ENCODE measurements around the gene IGF2. TPM values are rescaled to one million over a fixed set of nuclear protein-coding genes. Genes with fewer than 3 reads are reported as not detected.
A peak's percentile ranks its signal among the peaks of the same experiment; 100 is the strongest.

The IGF2 gene
- total and polyA plus RNA-seq, 2 donors (not counting 3 experiments of a cell fraction or from before 2014, with no cell fraction given), result 5.7 to 21.0 TPM

- no peak for FAIRE-seq
- no TSS peak for BruUV-seq (replicated peaks)
- POLR2A ChIA-PET, result no interaction called here
- TF ChIP-seq, protein P1, sequence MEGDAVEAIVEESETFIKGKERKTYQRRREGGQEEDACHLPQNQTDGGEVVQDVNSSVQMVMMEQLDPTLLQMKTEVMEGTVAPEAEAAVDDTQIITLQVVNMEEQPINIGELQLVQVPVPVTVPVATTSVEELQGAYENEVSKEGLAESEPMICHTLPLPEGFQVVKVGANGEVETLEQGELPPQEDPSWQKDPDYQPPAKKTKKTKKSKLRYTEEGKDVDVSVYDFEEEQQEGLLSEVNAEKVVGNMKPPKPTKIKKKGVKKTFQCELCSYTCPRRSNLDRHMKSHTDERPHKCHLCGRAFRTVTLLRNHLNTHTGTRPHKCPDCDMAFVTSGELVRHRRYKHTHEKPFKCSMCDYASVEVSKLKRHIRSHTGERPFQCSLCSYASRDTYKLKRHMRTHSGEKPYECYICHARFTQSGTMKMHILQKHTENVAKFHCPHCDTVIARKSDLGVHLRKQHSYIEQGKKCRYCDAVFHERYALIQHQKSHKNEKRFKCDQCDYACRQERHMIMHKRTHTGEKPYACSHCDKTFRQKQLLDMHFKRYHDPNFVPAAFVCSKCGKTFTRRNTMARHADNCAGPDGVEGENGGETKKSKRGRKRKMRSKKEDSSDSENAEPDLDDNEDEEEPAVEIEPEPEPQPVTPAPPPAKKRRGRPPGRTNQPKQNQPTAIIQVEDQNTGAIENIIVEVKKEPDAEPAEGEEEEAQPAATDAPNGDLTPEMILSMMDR (IDR thresholded peaks at IDR 0.05; ENCODE audit: extremely low read depth in 1 of 2, insufficient read depth in 1 of 2, low read depth in 1 of 2, low read length in 2 of 2), result peak; percentile 37 to 58
- no peak for TF ChIP-seq FOS (IDR thresholded peaks at IDR 0.05; ENCODE audit: borderline replicate concordance, insufficient read depth, low read length)
- TF ChIP-seq, protein P2, sequence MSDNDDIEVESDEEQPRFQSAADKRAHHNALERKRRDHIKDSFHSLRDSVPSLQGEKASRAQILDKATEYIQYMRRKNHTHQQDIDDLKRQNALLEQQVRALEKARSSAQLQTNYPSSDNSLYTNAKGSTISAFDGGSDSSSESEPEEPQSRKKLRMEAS (IDR thresholded peaks at IDR 0.05; ENCODE audit: insufficient read depth, insufficient read length), result no peak
- no peak for TF ChIP-seq GATA2 (IDR thresholded peaks at IDR 0.05; ENCODE audit: insufficient read depth, insufficient read length, low read depth, low read length)
- no peak for TF ChIP-seq MYC (IDR thresholded peaks at IDR 0.05; ENCODE audit: low read depth, low read length)
- no peak for TF ChIP-seq JUN (IDR thresholded peaks at IDR 0.05; ENCODE audit: borderline replicate concordance, insufficient read depth, insufficient read length, low read depth)
- TF ChIP-seq POLR2AphosphoS5 (IDR thresholded peaks at IDR 0.05; ENCODE audit: insufficient read depth, low read depth, low read length), result no peak
- peak; percentile 40 for TF ChIP-seq EZH2 (IDR thresholded peaks at IDR 0.05; ENCODE audit: borderline replicate concordance, low read depth, low read length, severe bottlenecking)
- TF ChIP-seq POLR2A (IDR thresholded peaks at IDR 0.05; ENCODE audit: low read depth, low read length), result no peak
- H2AFZ ChIP-seq (ENCODE audit: low read depth, low read length), result no peak overlapping the region
- DNase-seq (ENCODE audit: low read depth, low spot score), result no peak
- no peaks in the 10 kb centered on the region for H3K36me3 ChIP-seq (ENCODE audit: control insufficient read depth in 2 of 2, extremely low read depth in 1 of 2, insufficient read depth in 2 of 2, low read length in 2 of 2)
- CTCF ChIA-PET, result interaction anchor here (1.2 to 2.3 kb wide), 2 partner anchors 10 to 254 kb away, joined by 5 to 9 read pairs; no protein-coding TSS in a partner anchor
- H3K4me3 ChIP-seq (replicated peaks in 1 of 3; ENCODE audit: insufficient read depth in 1 of 3, low read depth in 1 of 3, low read length in 3 of 3), result no peak overlapping the region
- H3K4me2 ChIP-seq (ENCODE audit: insufficient read depth, low read length), result no peak overlapping the region
- no peaks in the 10 kb centered on the region for H3K9me1 ChIP-seq (replicated peaks; ENCODE audit: control insufficient read depth, extremely low read depth, insufficient read depth, low read length)
- H3K4me1 ChIP-seq (ENCODE audit: control insufficient read depth, extremely low read depth, insufficient read depth, low read length), result no peaks in the 10 kb centered on the region
- no peaks in the 10 kb centered on the region for H4K20me1 ChIP-seq (replicated peaks; ENCODE audit: control insufficient read depth, extremely low read depth, insufficient read depth, low read length)
- no peak overlapping the region for H3K9ac ChIP-seq (replicated peaks; ENCODE audit: extremely low read depth, insufficient read depth, low read length)
- dilution Hi-C loops (cut with MboI; ENCODE audit: extremely low pct_ligation_motif_present, low sequenced_read_pairs) (no loop called here), intact Hi-C loops (cut with micrococcal nuclease) (loop anchor here (1.0 kb wide), 1 partner anchor 254 kb away; no protein-coding TSS in a partner anchor)
- no peak overlapping the region for H3K27ac ChIP-seq (ENCODE audit: insufficient read depth, low read depth, low read length)
- no peaks in the 10 kb centered on the region for H3K27me3 ChIP-seq (ENCODE audit: control insufficient read depth in 2 of 2, insufficient read depth in 2 of 2, low read length in 2 of 2)
- no peaks in the 10 kb centered on the region for H3K9me3 ChIP-seq (replicated peaks; ENCODE audit: control insufficient read depth, insufficient read depth, low read length)
- H3K79me2 ChIP-seq (ENCODE audit: control insufficient read depth, insufficient read depth, low read length), result no peaks in the 10 kb centered on the region
Measured at GRCh38 chr11:2166091-2166851, 27.1 kb upstream of the IGF2 start.
